Mucosa of stomach (tissue), 1 donor: ENCODE results near the gene ADD3.

Source experiments
- H3K27me3 ChIP-seq: one replicate; pipeline ENCODE4 v1.7.0; 2013; ENCODE audit warnings: mild to moderate bottlenecking, low read length; ENCODE audit not compliant: control insufficient read depth, insufficient read depth
- H3K36me3 ChIP-seq: one replicate; pipeline ENCODE4 v1.7.0; 2013; ENCODE audit warnings: low read length; ENCODE audit not compliant: control insufficient read depth, insufficient read depth
- H3K4me1 ChIP-seq: one replicate; pipeline ENCODE4 v1.7.0; 2013; ENCODE audit warnings: mild to moderate bottlenecking, low read length; ENCODE audit not compliant: control insufficient read depth, insufficient read depth
- H3K4me3 ChIP-seq: one replicate; pipeline ENCODE4 v1.7.0; 2013; ENCODE audit warnings: low read length
- H3K9ac ChIP-seq: one replicate; pipeline ENCODE4 v1.7.0; 2013; ENCODE audit warnings: mild to moderate bottlenecking, low read length, moderate library complexity
- H3K9me3 ChIP-seq: one replicate; pipeline ENCODE4 v1.7.0; 2013; ENCODE audit warnings: mild to moderate bottlenecking, low read length, moderate library complexity; ENCODE audit not compliant: control insufficient read depth
- donor health status: Pancreatic carcinoma.

The ADD3 gene

GRCh38 chr10:110032801-110033700 is 25.3 kb downstream of the ADD3 start:
- Histone ChIP-seq H3K9ac (no peak overlapping the region), H3K36me3 (no peaks in the 10 kb centered on the region), H3K27me3 (no peaks in the 10 kb centered on the region), H3K4me3 (no peak overlapping the region), H3K4me1 (peaks cover 24% of the 10 kb centered on the region), H3K9me3 (no peaks in the 10 kb centered on the region)

- H3K9ac ChIP-seq = no peak overlapping the region
- H3K4me3 ChIP-seq = no peak overlapping the region
- no peaks in the 10 kb centered on the region for H3K36me3 ChIP-seq
- H3K9me3 ChIP-seq = no peaks in the 10 kb centered on the region
- peaks cover 24% of the 10 kb centered on the region for H3K4me1 ChIP-seq
- H3K27me3 ChIP-seq = no peaks in the 10 kb centered on the region
These were observed 26.0 kb downstream of the ADD3 start for GRCh38 chr10:110033701-110034235.

GRCh38 chr10:110034596-110034995 is 26.8 kb downstream of the ADD3 start:
- H3K4me3 ChIP-seq = no peak overlapping the region
- H3K9ac ChIP-seq = no peak overlapping the region
- H3K27me3 ChIP-seq = no peaks in the 10 kb centered on the region
- H3K9me3 ChIP-seq = no peaks in the 10 kb centered on the region
- H3K4me1 ChIP-seq = peaks cover 24% of the 10 kb centered on the region
- H3K36me3 ChIP-seq = no peaks in the 10 kb centered on the region

- Histone ChIP-seq H3K9me3 (no peaks in the 10 kb centered on the region), H3K4me1 (peaks cover 24% of the 10 kb centered on the region), H3K36me3 (no peaks in the 10 kb centered on the region), H3K27me3 (no peaks in the 10 kb centered on the region), H3K4me3 (no peak overlapping the region), H3K9ac (no peak overlapping the region)
These were observed 27.5 kb downstream of the ADD3 start for GRCh38 chr10:110035070-110035921.

- H3K4me1 ChIP-seq = peaks cover 32% of the 10 kb centered on the region
- no peaks in the 10 kb centered on the region for H3K36me3 ChIP-seq
- H3K9me3 ChIP-seq = no peaks in the 10 kb centered on the region
- no peaks in the 10 kb centered on the region for H3K27me3 ChIP-seq
- no peak overlapping the region for H3K4me3 ChIP-seq
- no peak overlapping the region for H3K9ac ChIP-seq
These were observed 28.9 kb downstream of the ADD3 start for GRCh38 chr10:110036640-110037039.

GRCh38 chr10:110039254-110039653 is 31.5 kb downstream of the ADD3 start:
- peaks cover 9% of the 10 kb centered on the region for H3K4me1 ChIP-seq

GRCh38 chr10:110040108-110040507 is 32.3 kb downstream of the ADD3 start:
- H3K36me3 ChIP-seq = no peaks in the 10 kb centered on the region
- H3K27me3 ChIP-seq = no peaks in the 10 kb centered on the region
- H3K9me3 ChIP-seq = no peaks in the 10 kb centered on the region
- H3K4me3 ChIP-seq = no peak overlapping the region
- H3K4me1 ChIP-seq = peaks cover 9% of the 10 kb centered on the region
- H3K9ac ChIP-seq = no peak overlapping the region

More at GRCh38 chr10:110039254-110039653, 31.5 kb downstream of the ADD3 start:
- Histone ChIP-seq H3K9ac (no peak overlapping the region), H3K27me3 (no peaks in the 10 kb centered on the region), H3K4me3 (no peak overlapping the region), H3K9me3 (no peaks in the 10 kb centered on the region), H3K36me3 (no peaks in the 10 kb centered on the region)

GRCh38 chr10:110040767-110041478 is 33.1 kb downstream of the ADD3 start:
- Histone ChIP-seq H3K9ac (no peak overlapping the region), H3K9me3 (no peaks in the 10 kb centered on the region), H3K27me3 (no peaks in the 10 kb centered on the region), H3K36me3 (no peaks in the 10 kb centered on the region), H3K4me1 (peaks cover 9% of the 10 kb centered on the region), H3K4me3 (no peak overlapping the region)

- Histone ChIP-seq H3K27me3 (no peaks in the 10 kb centered on the region), H3K4me3 (no peak overlapping the region), H3K9me3 (no peaks in the 10 kb centered on the region), H3K36me3 (no peaks in the 10 kb centered on the region), H3K4me1 (peaks cover 10% of the 10 kb centered on the region), H3K9ac (no peak overlapping the region)
These were observed 33.7 kb downstream of the ADD3 start for GRCh38 chr10:110041479-110041829.

GRCh38 chr10:110042181-110042580 is 34.4 kb downstream of the ADD3 start:
- H3K4me1 ChIP-seq = peaks cover 17% of the 10 kb centered on the region

GRCh38 chr10:110042891-110043290 is 35.1 kb downstream of the ADD3 start:
- Histone ChIP-seq H3K9me3 (no peaks in the 10 kb centered on the region), H3K9ac (no peak overlapping the region), H3K4me3 (no peak overlapping the region), H3K27me3 (no peaks in the 10 kb centered on the region), H3K4me1 (peaks cover 19% of the 10 kb centered on the region), H3K36me3 (no peaks in the 10 kb centered on the region)

More at GRCh38 chr10:110042181-110042580, 34.4 kb downstream of the ADD3 start:
- no peaks in the 10 kb centered on the region for H3K9me3 ChIP-seq
- H3K36me3 ChIP-seq = no peaks in the 10 kb centered on the region
- H3K9ac ChIP-seq = no peak overlapping the region
- no peaks in the 10 kb centered on the region for H3K27me3 ChIP-seq
- no peak overlapping the region for H3K4me3 ChIP-seq
